Neural progenitor cell (in vitro differentiated cells): ENCODE results near the gene CHGA.

Experiments
- EZH2 ChIP-seq: fragments of 200-600 bp; sonication (generic); IDR thresholded peaks from 2 replicates; pipeline ENCODE4 v1.6.1; 2017; ENCODE audit warnings: antibody characterized with exemption, mild to moderate bottlenecking, moderate library complexity
- EZH2phosphoT487 ChIP-seq: fragments of 200-600 bp; sonication (generic); IDR thresholded peaks from 2 replicates; pipeline ENCODE4 v1.6.1; 2017; ENCODE audit warnings: antibody characterized with exemption
- TF ChIP-seq, protein P1 (sequence below): fragments of 200-600 bp; sonication (generic); IDR thresholded peaks from 2 replicates; pipeline ENCODE4 v1.5.1; 2017; ENCODE audit warnings: antibody characterized with exemption, mild to moderate bottlenecking

DNA sequence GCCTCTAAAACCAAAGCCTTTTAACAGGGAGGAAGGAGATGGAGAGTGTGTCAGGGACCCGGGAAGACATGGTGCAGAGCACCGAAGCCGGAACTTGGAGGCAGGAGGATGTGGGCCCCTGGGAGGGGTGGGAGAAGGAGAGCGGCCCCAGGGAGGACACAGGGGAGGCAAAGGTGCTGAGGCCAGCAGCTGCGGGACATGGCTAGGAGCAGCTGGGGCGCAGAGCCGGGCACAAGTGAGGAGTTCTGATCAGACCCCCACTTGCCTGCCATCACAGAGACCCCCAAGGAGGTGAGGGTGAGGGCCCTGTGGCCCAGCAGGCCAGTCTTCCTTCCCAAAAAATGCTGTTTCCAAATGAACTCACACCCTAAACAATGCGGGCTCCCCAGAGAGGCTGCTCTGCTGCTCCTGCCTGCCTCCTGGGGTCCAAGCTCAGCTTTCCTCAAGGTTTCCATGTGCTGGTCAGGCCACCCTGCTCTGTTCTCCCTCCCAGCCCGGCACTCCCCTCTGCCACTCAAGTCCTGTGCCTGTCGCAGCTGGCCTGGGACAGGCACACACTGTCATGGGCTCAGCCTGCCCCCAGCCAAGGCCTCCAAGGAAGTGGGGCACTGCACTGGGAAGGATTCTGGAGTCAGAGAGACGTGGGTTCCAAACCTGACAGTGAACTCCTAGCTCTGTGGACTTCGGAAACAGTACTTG, 24.0 kb downstream of the CHGA start:
- TF ChIP-seq, protein P1, sequence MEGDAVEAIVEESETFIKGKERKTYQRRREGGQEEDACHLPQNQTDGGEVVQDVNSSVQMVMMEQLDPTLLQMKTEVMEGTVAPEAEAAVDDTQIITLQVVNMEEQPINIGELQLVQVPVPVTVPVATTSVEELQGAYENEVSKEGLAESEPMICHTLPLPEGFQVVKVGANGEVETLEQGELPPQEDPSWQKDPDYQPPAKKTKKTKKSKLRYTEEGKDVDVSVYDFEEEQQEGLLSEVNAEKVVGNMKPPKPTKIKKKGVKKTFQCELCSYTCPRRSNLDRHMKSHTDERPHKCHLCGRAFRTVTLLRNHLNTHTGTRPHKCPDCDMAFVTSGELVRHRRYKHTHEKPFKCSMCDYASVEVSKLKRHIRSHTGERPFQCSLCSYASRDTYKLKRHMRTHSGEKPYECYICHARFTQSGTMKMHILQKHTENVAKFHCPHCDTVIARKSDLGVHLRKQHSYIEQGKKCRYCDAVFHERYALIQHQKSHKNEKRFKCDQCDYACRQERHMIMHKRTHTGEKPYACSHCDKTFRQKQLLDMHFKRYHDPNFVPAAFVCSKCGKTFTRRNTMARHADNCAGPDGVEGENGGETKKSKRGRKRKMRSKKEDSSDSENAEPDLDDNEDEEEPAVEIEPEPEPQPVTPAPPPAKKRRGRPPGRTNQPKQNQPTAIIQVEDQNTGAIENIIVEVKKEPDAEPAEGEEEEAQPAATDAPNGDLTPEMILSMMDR = no peak
- no peak for TF ChIP-seq EZH2
- TF ChIP-seq EZH2phosphoT487 = no peak
